Measurements from ENCODE around the gene ZNRF2.
"Not testable (repeated sequence)": the region's sequence is repeated elsewhere in the genome, so short reads cannot be mapped to it uniquely, and the experiment has no call there.

DNA sequence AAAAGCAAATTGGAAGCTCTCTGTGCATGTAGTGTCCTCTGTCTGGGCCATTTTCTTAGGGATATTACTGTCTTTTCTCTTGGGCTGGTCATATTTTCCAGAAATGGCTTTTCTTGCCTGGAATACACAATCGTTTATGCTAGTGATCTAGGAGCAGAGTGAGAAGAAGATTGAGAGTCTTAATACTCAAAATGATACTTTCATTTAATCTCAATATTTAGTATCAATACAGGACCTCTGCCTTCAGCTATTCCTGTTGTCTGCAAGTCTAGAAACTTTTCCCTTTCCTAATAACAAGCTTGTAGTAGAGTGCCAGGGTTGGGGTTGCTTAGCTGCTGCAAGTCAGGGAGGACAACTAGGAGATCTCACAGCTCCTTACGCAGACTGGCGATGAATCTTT lies 14.0 kb downstream of the ZNRF2 start:
- not testable (repeated sequence) for TF ChIP-seq CTCF (conservative IDR thresholded peaks at IDR 0.05 in 1 of 2, IDR thresholded peaks at IDR 0.05 in 1 of 2; ENCODE audit: low read depth in 1 of 2, low read length in 2 of 2); EZH2 (IDR thresholded peaks at IDR 0.05; ENCODE audit: low read length, missing control alignments)

Data from fibroblast of lung (primary cell).